Measurements from ENCODE around the gene PPP2R2C.

DNA sequence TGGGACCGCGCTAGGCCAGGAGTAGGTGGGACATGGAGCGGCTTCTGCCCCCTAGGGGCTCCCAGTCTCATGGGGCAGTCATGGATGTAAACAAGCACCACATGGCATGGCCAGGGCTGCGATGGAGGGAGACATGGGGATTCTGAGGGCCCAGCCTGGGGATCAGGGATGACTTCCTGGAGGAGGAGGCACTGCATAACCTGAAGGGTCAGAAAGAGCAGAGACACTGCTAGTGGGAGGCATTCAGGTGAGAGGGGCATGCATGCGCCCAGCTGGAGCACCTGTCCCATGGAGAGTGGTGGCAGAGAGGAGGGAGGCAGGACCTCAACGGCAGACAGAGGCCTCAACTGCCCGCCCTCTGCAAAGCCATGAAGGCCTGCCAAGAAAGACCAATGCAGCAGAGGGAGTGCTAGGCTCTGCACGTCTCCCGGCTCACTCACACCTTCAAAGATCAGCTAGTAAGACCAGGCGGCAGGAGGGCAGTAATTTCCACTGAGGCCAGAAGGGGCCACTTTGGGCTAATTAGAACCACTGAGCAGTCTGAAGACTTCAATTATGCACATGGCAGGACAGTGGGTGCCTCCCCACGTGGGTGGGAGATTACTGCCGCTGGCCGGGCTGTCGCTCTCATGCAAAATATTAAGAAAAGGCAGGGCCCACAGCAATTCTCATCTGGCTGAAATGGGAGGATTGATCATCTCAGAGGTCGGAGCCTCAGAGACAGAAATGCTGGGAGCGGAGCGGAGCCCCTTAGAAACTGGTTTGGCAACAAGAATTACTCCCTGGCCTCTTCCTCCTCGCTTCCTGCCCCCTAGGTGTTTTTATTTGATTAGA is 69.6 kb downstream of the PPP2R2C start:
- TF ChIP-seq, protein P1, sequence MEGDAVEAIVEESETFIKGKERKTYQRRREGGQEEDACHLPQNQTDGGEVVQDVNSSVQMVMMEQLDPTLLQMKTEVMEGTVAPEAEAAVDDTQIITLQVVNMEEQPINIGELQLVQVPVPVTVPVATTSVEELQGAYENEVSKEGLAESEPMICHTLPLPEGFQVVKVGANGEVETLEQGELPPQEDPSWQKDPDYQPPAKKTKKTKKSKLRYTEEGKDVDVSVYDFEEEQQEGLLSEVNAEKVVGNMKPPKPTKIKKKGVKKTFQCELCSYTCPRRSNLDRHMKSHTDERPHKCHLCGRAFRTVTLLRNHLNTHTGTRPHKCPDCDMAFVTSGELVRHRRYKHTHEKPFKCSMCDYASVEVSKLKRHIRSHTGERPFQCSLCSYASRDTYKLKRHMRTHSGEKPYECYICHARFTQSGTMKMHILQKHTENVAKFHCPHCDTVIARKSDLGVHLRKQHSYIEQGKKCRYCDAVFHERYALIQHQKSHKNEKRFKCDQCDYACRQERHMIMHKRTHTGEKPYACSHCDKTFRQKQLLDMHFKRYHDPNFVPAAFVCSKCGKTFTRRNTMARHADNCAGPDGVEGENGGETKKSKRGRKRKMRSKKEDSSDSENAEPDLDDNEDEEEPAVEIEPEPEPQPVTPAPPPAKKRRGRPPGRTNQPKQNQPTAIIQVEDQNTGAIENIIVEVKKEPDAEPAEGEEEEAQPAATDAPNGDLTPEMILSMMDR (IDR thresholded peaks at IDR 0.05; ENCODE audit: borderline replicate concordance, extremely low read depth, low read length, poor library complexity, severe bottlenecking), result no peak
- TF ChIP-seq EZH2 (IDR thresholded peaks at IDR 0.05; ENCODE audit: borderline replicate concordance, low read depth, low read length, severe bottlenecking), result no peak
